Sigmoid colon (tissue), 3 donors: ENCODE results near the gene KRT80.

Experiments used
- POLR2A ChIP-seq, 2 donors: fragments of 450-650 bp; IDR thresholded peaks; one replicate each; pipeline ENCODE4 v1.6.1; 2016; ENCODE audit warnings: antibody characterized with exemption in 2 of 2, mild to moderate bottlenecking in 2 of 2, moderate library complexity in 2 of 2
- TF ChIP-seq, protein P1 (sequence below), 4 experiments: fragments of 450-650 bp in 3 of 4; fragments of 200-600 bp in 1 of 4; IDR thresholded peaks; one replicate each; pipeline ENCODE4 v1.5.1; 2016 to 2019; ENCODE audit warnings: antibody characterized with exemption in 4 of 4, mild to moderate bottlenecking in 3 of 4, moderate library complexity in 2 of 4

GRCh38 chr12:52206304-52207040, 14.7 kb upstream of the KRT80 start:
- no peak for TF ChIP-seq POLR2A (IDR thresholded peaks at IDR 0.05)
- TF ChIP-seq, protein P1, sequence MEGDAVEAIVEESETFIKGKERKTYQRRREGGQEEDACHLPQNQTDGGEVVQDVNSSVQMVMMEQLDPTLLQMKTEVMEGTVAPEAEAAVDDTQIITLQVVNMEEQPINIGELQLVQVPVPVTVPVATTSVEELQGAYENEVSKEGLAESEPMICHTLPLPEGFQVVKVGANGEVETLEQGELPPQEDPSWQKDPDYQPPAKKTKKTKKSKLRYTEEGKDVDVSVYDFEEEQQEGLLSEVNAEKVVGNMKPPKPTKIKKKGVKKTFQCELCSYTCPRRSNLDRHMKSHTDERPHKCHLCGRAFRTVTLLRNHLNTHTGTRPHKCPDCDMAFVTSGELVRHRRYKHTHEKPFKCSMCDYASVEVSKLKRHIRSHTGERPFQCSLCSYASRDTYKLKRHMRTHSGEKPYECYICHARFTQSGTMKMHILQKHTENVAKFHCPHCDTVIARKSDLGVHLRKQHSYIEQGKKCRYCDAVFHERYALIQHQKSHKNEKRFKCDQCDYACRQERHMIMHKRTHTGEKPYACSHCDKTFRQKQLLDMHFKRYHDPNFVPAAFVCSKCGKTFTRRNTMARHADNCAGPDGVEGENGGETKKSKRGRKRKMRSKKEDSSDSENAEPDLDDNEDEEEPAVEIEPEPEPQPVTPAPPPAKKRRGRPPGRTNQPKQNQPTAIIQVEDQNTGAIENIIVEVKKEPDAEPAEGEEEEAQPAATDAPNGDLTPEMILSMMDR (IDR thresholded peaks at IDR 0.05): no peak
